Neuronal stem cell (in vitro differentiated cells): ENCODE results near the gene COL15A1.
A peak's percentile ranks its signal among the peaks of the same experiment; 100 is the strongest.

Source experiments
- DNase-seq: peaks from one replicate; pipeline ENCODE4 v3.0.0-alpha.2; 2013; ENCODE audit warnings: low spot score
- H2AFZ ChIP-seq: one replicate; pipeline ENCODE4 v1.6.1; 2013; ENCODE audit warnings: mild to moderate bottlenecking, low read length, inconsistent platforms
- H2AK5ac ChIP-seq: 2 replicates; pipeline ENCODE4 v1.6.1; 2013; ENCODE audit warnings: low read depth, mild to moderate bottlenecking, inconsistent platforms, low read length, moderate library complexity, mixed read lengths
- H2BK120ac ChIP-seq: 2 replicates; pipeline ENCODE4 v1.6.1; 2013; ENCODE audit warnings: low read depth, mild to moderate bottlenecking, inconsistent platforms, low read length, moderate library complexity, mixed read lengths
- H2BK12ac ChIP-seq: one replicate; pipeline ENCODE4 v1.6.1; 2013; ENCODE audit warnings: low read length, inconsistent platforms
- H2BK15ac ChIP-seq: 2 replicates; pipeline ENCODE4 v1.6.1; 2013; ENCODE audit warnings: mild to moderate bottlenecking, low read length, inconsistent platforms, mixed read lengths
- H2BK5ac ChIP-seq: one replicate; pipeline ENCODE4 v1.6.1; 2013; ENCODE audit warnings: inconsistent platforms, mild to moderate bottlenecking, low read length, moderate library complexity
- H3K14ac ChIP-seq: one replicate; pipeline ENCODE4 v1.6.1; 2013; ENCODE audit warnings: low read length, inconsistent platforms
- H3K18ac ChIP-seq: 2 replicates; pipeline ENCODE4 v1.6.1; 2013; ENCODE audit warnings: low read length, inconsistent platforms
- H3K23ac ChIP-seq: 2 replicates; pipeline ENCODE4 v1.6.1; 2013; ENCODE audit warnings: low read depth, mild to moderate bottlenecking, mixed read lengths, low read length, inconsistent platforms; ENCODE audit not compliant: poor library complexity
- H3K27ac ChIP-seq: replicated peaks from 3 replicates; pipeline ENCODE4 v1.5.1; 2013; ENCODE audit warnings: low read length, inconsistent platforms
- H3K27me3 ChIP-seq, 3 experiments: 2 replicates each; pipeline ENCODE4 v1.6.1; 2013; ENCODE audit warnings: low read length in 3 of 3, mild to moderate bottlenecking in 2 of 3, inconsistent platforms in 1 of 3, low read depth in 1 of 3, mixed read lengths in 1 of 3, moderate library complexity in 1 of 3; ENCODE audit not compliant: control insufficient read depth in 3 of 3, insufficient read depth in 3 of 3
- H3K36me3 ChIP-seq, 2 donors: replicated peaks in 1 of 2; 2 replicates each; pipeline ENCODE4 v1.6.1; 2013; ENCODE audit warnings: low read length in 2 of 2; ENCODE audit not compliant: control insufficient read depth in 2 of 2, insufficient read depth in 2 of 2
- H3K4ac ChIP-seq: 2 replicates; pipeline ENCODE4 v1.6.1; 2013; ENCODE audit warnings: inconsistent platforms, mild to moderate bottlenecking, low read length, moderate library complexity
- H3K4me1 ChIP-seq, 2 donors: 1 replicate in 1 of 2; 2 replicates in 1 of 2; pipeline ENCODE4 v1.6.1; 2013; ENCODE audit warnings: low read length in 2 of 2, low read depth in 1 of 2; ENCODE audit not compliant: control insufficient read depth in 2 of 2, insufficient read depth in 1 of 2
- H3K4me2 ChIP-seq: one replicate; pipeline ENCODE4 v1.6.1; 2013; ENCODE audit warnings: mild to moderate bottlenecking, low read length, inconsistent platforms; ENCODE audit not compliant: insufficient read depth, poor library complexity, severe bottlenecking
- H3K4me3 ChIP-seq, 2 donors: 2 replicates each; pipeline ENCODE4 v1.5.1; 2013; ENCODE audit warnings: low read length in 2 of 2, mild to moderate bottlenecking in 2 of 2, inconsistent platforms in 1 of 2, moderate library complexity in 1 of 2
- H3K79me1 ChIP-seq: one replicate; pipeline ENCODE4 v1.6.1; 2013; ENCODE audit warnings: low read depth, mild to moderate bottlenecking, inconsistent platforms, low read length, moderate library complexity
- H3K9ac ChIP-seq: one replicate; pipeline ENCODE4 v1.6.1; 2013; ENCODE audit warnings: mild to moderate bottlenecking, low read depth, low read length, inconsistent platforms; ENCODE audit not compliant: poor library complexity
- H3K9me3 ChIP-seq, 2 donors: replicated peaks in 1 of 2; 2 replicates each; pipeline versions ENCODE3 to v1.6.1; 2013; ENCODE audit warnings: low read length in 2 of 2, mild to moderate bottlenecking in 2 of 2, inconsistent platforms in 1 of 2, low read depth in 1 of 2, mixed read lengths in 1 of 2, moderate library complexity in 1 of 2; ENCODE audit not compliant: control insufficient read depth in 2 of 2, insufficient read depth in 1 of 2
- H4K8ac ChIP-seq: one replicate; pipeline ENCODE4 v1.6.1; 2013; ENCODE audit warnings: low read depth, mild to moderate bottlenecking, inconsistent platforms, low read length, moderate library complexity
- H4K91ac ChIP-seq: one replicate; pipeline ENCODE4 v1.6.1; 2013; ENCODE audit warnings: low read length, low read depth, mild to moderate bottlenecking, inconsistent platforms; ENCODE audit not compliant: poor library complexity
- WGBS, 2 donors: extraction: QIAGEN DNeasy Blood & Tissue Kit; methylation state at CpG; one replicate each; pipeline ENCODE4 v1.1.7; 2013; ENCODE audit warnings: missing lambda C conversion rate in 2 of 2, mixed read lengths in 1 of 2; ENCODE audit not compliant: insufficient read length in 2 of 2, insufficient replicate concordance in 1 of 2; ENCODE audit errors: extremely low coverage in 2 of 2; 5-methylcytosine and 5-hydroxymethylcytosine counted together

The COL15A1 gene

DNA sequence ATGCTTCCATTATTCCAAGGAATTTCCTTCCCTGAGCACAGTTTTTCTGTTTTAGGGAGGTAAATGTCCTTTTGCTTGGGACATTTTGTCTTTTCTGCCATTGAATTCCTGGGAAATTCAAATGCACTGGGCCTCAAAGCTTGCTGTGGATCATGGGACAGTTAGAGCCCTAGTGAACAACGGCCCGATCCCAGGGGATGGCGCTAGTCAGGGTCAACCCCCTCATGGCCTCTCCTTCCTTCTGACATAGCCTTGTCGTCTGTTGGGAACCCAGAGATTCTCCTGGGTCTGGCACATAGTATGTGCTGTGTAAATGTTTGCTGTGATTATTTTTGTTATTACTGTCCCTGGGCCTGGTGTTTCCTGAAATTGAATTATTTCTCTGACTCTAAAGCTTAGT is 30.7 kb upstream of the COL15A1 start:
- H2BK5ac ChIP-seq = no peak overlapping the region
- no peaks in the 10 kb centered on the region for H3K79me1 ChIP-seq
- no peak overlapping the region for H2AK5ac ChIP-seq
- no peak overlapping the region for H4K91ac ChIP-seq
- no peak overlapping the region for H2AFZ ChIP-seq
- H3K4me1 ChIP-seq = peaks cover 0 to 11% of the 10 kb centered on the region in 2 donors
- no peak overlapping the region for H4K8ac ChIP-seq
- no peaks in the 10 kb centered on the region for H3K9me3 ChIP-seq
- WGBS, 2 donors = no CpG with 5 or more reads among the region's 4 CpGs
- H3K18ac ChIP-seq = no peak overlapping the region
- H3K36me3 ChIP-seq = no peaks in the 10 kb centered on the region
- no peak overlapping the region for H3K9ac ChIP-seq
- no peak for DNase-seq
- no peak overlapping the region for H3K14ac ChIP-seq
- no peak overlapping the region for H3K4ac ChIP-seq
- H2BK15ac ChIP-seq = no peak overlapping the region
- no peak overlapping the region for H3K27ac ChIP-seq
- no peak overlapping the region for H2BK120ac ChIP-seq
- no peak overlapping the region for H3K4me3 ChIP-seq
- no peak overlapping the region for H3K4me2 ChIP-seq
- H2BK12ac ChIP-seq = no peak overlapping the region
- no peaks in the 10 kb centered on the region for H3K27me3 ChIP-seq
- no peak overlapping the region for H3K23ac ChIP-seq

DNA sequence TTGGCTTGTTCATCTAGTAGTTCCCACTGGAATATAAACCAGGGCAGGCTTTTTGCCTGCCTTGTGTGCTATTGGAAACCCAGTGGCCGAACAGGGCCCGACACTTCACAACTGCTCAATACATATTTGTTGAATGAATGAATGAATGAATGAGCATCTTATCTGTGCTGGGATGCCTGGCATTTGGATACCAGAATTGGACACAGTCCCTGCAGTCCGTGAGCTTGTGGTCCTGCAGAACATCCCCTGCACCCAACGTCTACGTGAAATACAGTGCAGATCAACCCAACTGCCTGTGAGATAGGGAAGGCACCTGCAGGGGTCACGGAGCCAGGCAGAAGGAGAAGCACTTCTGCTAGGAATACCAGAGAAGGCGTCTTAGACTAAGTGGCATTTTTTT is 30.0 kb upstream of the COL15A1 start:
- no peak overlapping the region for H3K4me2 ChIP-seq
- no peak overlapping the region for H2BK12ac ChIP-seq
- no peaks in the 10 kb centered on the region for H3K9me3 ChIP-seq
- H2BK5ac ChIP-seq = no peak overlapping the region
- H3K14ac ChIP-seq = no peak overlapping the region
- no peak overlapping the region for H3K27ac ChIP-seq
- H4K8ac ChIP-seq = no peak overlapping the region
- no peak overlapping the region for H2BK120ac ChIP-seq
- no CpG with 5 or more reads among the region's 7 CpGs for WGBS, 2 donors
- H3K79me1 ChIP-seq = no peaks in the 10 kb centered on the region
- H3K4ac ChIP-seq = no peak overlapping the region
- no peaks in the 10 kb centered on the region for H3K27me3 ChIP-seq
- H3K36me3 ChIP-seq = no peaks in the 10 kb centered on the region
- no peak overlapping the region for H3K9ac ChIP-seq
- no peak overlapping the region for H2AFZ ChIP-seq
- H2BK15ac ChIP-seq = no peak overlapping the region
- H2AK5ac ChIP-seq = no peak overlapping the region
- no peak overlapping the region for H4K91ac ChIP-seq
- H3K23ac ChIP-seq = no peak overlapping the region
- peaks cover 0 to 11% of the 10 kb centered on the region in 2 donors for H3K4me1 ChIP-seq
- H3K4me3 ChIP-seq = no peak overlapping the region
- H3K18ac ChIP-seq = no peak overlapping the region
- no peak for DNase-seq

DNA sequence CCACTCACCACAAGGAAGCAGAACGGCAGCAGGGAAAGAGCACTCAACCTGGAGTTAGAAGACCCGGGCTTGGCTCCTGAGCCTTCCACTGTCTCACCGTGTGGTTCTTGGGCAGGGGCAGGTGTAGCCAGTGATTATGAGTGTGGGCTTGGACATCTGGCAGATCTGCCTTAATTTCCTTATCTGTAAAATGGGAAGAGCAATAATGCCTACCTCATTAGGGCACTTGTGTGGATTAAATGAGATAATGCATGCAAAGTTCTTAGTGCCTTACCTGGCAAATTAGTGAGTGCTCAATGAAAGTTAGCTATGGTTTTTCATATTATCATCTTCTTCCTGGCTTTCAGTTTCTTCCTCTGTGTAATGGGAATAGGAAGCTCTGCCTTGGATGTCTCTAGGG is 28.1 kb upstream of the COL15A1 start:
- H3K36me3 ChIP-seq = no peaks in the 10 kb centered on the region
- no peaks in the 10 kb centered on the region for H3K79me1 ChIP-seq
- H4K91ac ChIP-seq = no peak overlapping the region
- no peak overlapping the region for H3K9ac ChIP-seq
- no peak overlapping the region for H3K4me3 ChIP-seq
- H2BK12ac ChIP-seq = no peak overlapping the region
- no peak overlapping the region for H3K18ac ChIP-seq
- no peak overlapping the region for H3K23ac ChIP-seq
- no peak overlapping the region for H3K4me2 ChIP-seq
- no peak overlapping the region for H2AFZ ChIP-seq
- H3K27ac ChIP-seq = no peak overlapping the region
- no peak overlapping the region for H2AK5ac ChIP-seq
- DNase-seq = no peak
- no peak overlapping the region for H3K4ac ChIP-seq
- H2BK5ac ChIP-seq = no peak overlapping the region
- no peak overlapping the region for H2BK120ac ChIP-seq
- H4K8ac ChIP-seq = no peak overlapping the region
- H3K9me3 ChIP-seq = no peaks in the 10 kb centered on the region
- peaks cover 0 to 9% of the 10 kb centered on the region in 2 donors for H3K4me1 ChIP-seq
- peaks cover 0 to 4% (median 0%) of the 10 kb centered on the region in 3 experiments for H3K27me3 ChIP-seq
- WGBS, 2 donors = no CpG with 5 or more reads among the region's 3 CpGs
- H2BK15ac ChIP-seq = no peak overlapping the region
- no peak overlapping the region for H3K14ac ChIP-seq

DNA sequence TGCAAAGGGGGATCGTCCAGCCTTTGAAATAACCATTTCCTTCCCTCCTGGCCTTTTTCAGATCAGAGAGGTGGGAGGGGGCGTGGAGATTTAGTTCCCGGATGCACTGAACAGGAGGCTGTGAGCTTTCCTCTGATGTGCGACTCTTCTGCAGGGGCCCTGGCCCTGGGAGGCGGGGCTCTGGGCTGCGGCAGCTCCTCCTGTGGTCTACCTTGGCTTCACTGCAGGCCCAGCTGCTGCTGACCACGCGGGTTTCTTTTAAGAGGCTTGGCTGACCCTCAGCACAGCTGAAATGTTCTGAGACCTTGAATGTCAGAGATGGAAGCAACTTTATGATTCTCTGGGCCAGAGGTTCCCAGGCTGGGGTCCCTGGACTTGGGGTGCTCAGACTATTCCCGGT is 27.0 kb upstream of the COL15A1 start:
- WGBS, 2 donors = no CpG with 5 or more reads among the region's 9 CpGs
- Histone ChIP-seq H3K79me1 (no peaks in the 10 kb centered on the region), H3K36me3 (no peaks in the 10 kb centered on the region), H3K27ac (no peak overlapping the region), H2AK5ac (no peak overlapping the region), H3K14ac (no peak overlapping the region), H2BK5ac (no peak overlapping the region), H2AFZ (peak overlapping the region; percentile 57), H2BK15ac (peak overlapping the region; percentile 22), H3K27me3 (peaks cover 0 to 8% (median 0%) of the 10 kb centered on the region in 3 experiments), H4K8ac (no peak overlapping the region), H3K4me1 (peaks cover 0 to 8% of the 10 kb centered on the region in 2 donors), H3K4me3 (no peak overlapping the region), H3K9ac (no peak overlapping the region), H4K91ac (no peak overlapping the region), H3K18ac (no peak overlapping the region), H3K23ac (no peak overlapping the region), H3K4ac (no peak overlapping the region), H2BK120ac (no peak overlapping the region), H3K9me3 (no peaks in the 10 kb centered on the region), H2BK12ac (no peak overlapping the region), H3K4me2 (no peak overlapping the region)
- no peak for DNase-seq
